ENCODE measurements around the gene SYNDIG1. TPM values are rescaled to one million over a fixed set of nuclear protein-coding genes. Genes with fewer than 3 reads are reported as not detected.
"Not testable (repeated sequence)": the region's sequence is repeated elsewhere in the genome, so short reads cannot be mapped to it uniquely, and the experiment has no call there.

Gene SYNDIG1
- total RNA-seq, 1 experiment from 2014 or later: 10.2 TPM

- peak; percentile 33 for DNase-seq (ENCODE audit: low read depth)
Observed at GRCh38 chr20:24492031-24492607, 22.7 kb downstream of the SYNDIG1 start.

- no peak for DNase-seq (ENCODE audit: low read depth)
Observed at GRCh38 chr20:24492698-24493097, 23.3 kb downstream of the SYNDIG1 start.

- no peak for DNase-seq (ENCODE audit: low read depth)
Observed at GRCh38 chr20:24493181-24493580, 23.8 kb downstream of the SYNDIG1 start.

GRCh38 chr20:24493661-24494459 lies 24.4 kb downstream of the SYNDIG1 start:
- DNase-seq (ENCODE audit: low read depth): no peak

GRCh38 chr20:24494460-24494920 lies 25.1 kb downstream of the SYNDIG1 start:
- DNase-seq (ENCODE audit: low read depth): no peak

GRCh38 chr20:24495266-24495665 lies 25.8 kb downstream of the SYNDIG1 start:
- peak; percentile 57 for DNase-seq (ENCODE audit: low read depth)

- peak; percentile 70 for DNase-seq (ENCODE audit: low read depth)
Observed at GRCh38 chr20:24497851-24498250, 28.4 kb downstream of the SYNDIG1 start.

- no peak for DNase-seq (ENCODE audit: low read depth)
Observed at GRCh38 chr20:24498641-24499040, 29.2 kb downstream of the SYNDIG1 start.

GRCh38 chr20:24499472-24499871 lies 30.0 kb downstream of the SYNDIG1 start:
- no peak for DNase-seq (ENCODE audit: low read depth)

GRCh38 chr20:24501764-24502556 lies 32.5 kb downstream of the SYNDIG1 start:
- DNase-seq (ENCODE audit: low read depth): peak; percentile 98

GRCh38 chr20:24502661-24503060 lies 33.2 kb downstream of the SYNDIG1 start:
- DNase-seq (ENCODE audit: low read depth): peak; percentile 53

- peak; percentile 80 for DNase-seq (ENCODE audit: low read depth)
Observed at GRCh38 chr20:24503352-24503931, 34.0 kb downstream of the SYNDIG1 start.

- no peak for DNase-seq (ENCODE audit: low read depth)
Observed at GRCh38 chr20:24504331-24505285, 35.2 kb downstream of the SYNDIG1 start.

GRCh38 chr20:24506146-24506545 lies 36.7 kb downstream of the SYNDIG1 start:
- no peak for DNase-seq (ENCODE audit: low read depth)

- no peak for DNase-seq (ENCODE audit: low read depth)
Observed at GRCh38 chr20:24506696-24507095, 37.3 kb downstream of the SYNDIG1 start.

GRCh38 chr20:24507182-24507853 lies 37.9 kb downstream of the SYNDIG1 start:
- peak; percentile 74 for DNase-seq (ENCODE audit: low read depth)

- DNase-seq (ENCODE audit: low read depth): not testable (repeated sequence)
Observed at GRCh38 chr20:24512441-24512840, 43.0 kb downstream of the SYNDIG1 start.

GRCh38 chr20:24518515-24518914 lies 49.1 kb downstream of the SYNDIG1 start:
- DNase-seq (ENCODE audit: low read depth): peak; percentile 40

- peak; percentile 78 for DNase-seq (ENCODE audit: low read depth)
Observed at GRCh38 chr20:24519476-24519875, 50.0 kb downstream of the SYNDIG1 start.

- no peak for DNase-seq (ENCODE audit: low read depth)
Observed at GRCh38 chr20:24521032-24521431, 51.6 kb downstream of the SYNDIG1 start.

All from RPMI7951 (cell line).